Osteoblast (primary cell): ENCODE data around the gene GABRG3. TPM values are rescaled to one million over a fixed set of nuclear protein-coding genes. Genes with fewer than 3 reads are reported as not detected.

Experiments
- DNase-seq: peaks from one replicate; pipeline ENCODE4 v3.0.0; 2011; ENCODE audit warnings: low spot score, mixed read lengths; ENCODE audit not compliant: insufficient read length; ENCODE audit errors: missing footprints
- H2AFZ ChIP-seq: 2 replicates; pipeline ENCODE4 v1.6.0; 2011; ENCODE audit warnings: mild to moderate bottlenecking, low read length
- H3K27ac ChIP-seq: 2 replicates; pipeline ENCODE4 v1.5.1; 2011; ENCODE audit warnings: mild to moderate bottlenecking, low read depth, low read length, moderate library complexity
- H3K27me3 ChIP-seq: 2 replicates; pipeline ENCODE4 v1.6.0; 2012; ENCODE audit warnings: mild to moderate bottlenecking, control low read depth, inconsistent platforms, low read length, moderate library complexity; ENCODE audit not compliant: insufficient read depth
- H3K36me3 ChIP-seq: 2 replicates; pipeline ENCODE4 v1.5.1; 2011; ENCODE audit warnings: mild to moderate bottlenecking, low read length, control low read depth, moderate library complexity; ENCODE audit not compliant: insufficient read depth
- H3K4me1 ChIP-seq: 2 replicates; pipeline ENCODE4 v1.5.1; 2011; ENCODE audit warnings: mild to moderate bottlenecking, low read length, control low read depth, moderate library complexity; ENCODE audit not compliant: insufficient read depth
- H3K4me2 ChIP-seq: 2 replicates; pipeline ENCODE4 v1.6.0; 2011; ENCODE audit warnings: mild to moderate bottlenecking, low read length; ENCODE audit not compliant: insufficient read depth
- H3K4me3 ChIP-seq: fragments of 200-600 bp; sonication (generic); 3 replicates; pipeline ENCODE4 v1.5.1; 2012; ENCODE audit warnings: mild to moderate bottlenecking, low read length, inconsistent platforms; ENCODE audit not compliant: insufficient read depth
- H3K79me2 ChIP-seq: 2 replicates; pipeline ENCODE4 v1.6.0; 2012; ENCODE audit warnings: mild to moderate bottlenecking, low read length, control low read depth, inconsistent platforms; ENCODE audit not compliant: insufficient read depth
- H3K9me3 ChIP-seq: 2 replicates; pipeline ENCODE4 v1.5.1; 2011; ENCODE audit warnings: low read depth, low read length, control low read depth
- H4K20me1 ChIP-seq: 2 replicates; pipeline ENCODE4 v1.6.0; 2012; ENCODE audit warnings: mild to moderate bottlenecking, low read length, control low read depth; ENCODE audit not compliant: insufficient read depth
- total RNA-seq: library from RNA; depleted of rRNA; stranded (reverse); fragments of >200 nt; gene quantifications from 2 replicates; pipeline ENCODE4 v1.2.3, GENCODE V29; 2012
- TF ChIP-seq, protein P1 (sequence below): IDR thresholded peaks from 2 replicates; pipeline ENCODE4 v1.5.1; 2011; ENCODE audit warnings: mild to moderate bottlenecking, low read depth, low read length, moderate library complexity; ENCODE audit errors: extremely low read depth

Gene GABRG3
- total RNA-seq, 1 donor: not detected

DNA sequence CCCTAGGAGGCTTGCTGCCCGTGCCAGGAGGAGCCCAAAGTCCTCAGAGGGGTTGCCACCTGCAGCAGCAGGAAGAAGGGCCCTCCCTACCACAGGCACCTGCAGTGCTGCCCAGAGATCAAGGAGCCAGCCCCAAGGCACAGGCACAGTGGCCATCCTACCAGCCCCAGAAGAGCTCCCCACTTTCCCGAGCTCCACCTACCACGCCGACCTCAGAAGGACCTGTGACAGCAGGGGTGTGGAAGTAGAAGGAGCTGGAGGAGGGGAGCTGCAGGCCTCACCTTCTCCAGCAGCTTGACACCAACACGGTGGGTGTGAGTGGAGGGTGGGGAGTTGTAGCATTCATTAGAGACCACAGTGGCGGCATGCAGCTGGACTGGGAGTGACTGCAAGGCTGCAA is 485.8 kb downstream of the GABRG3 start:
- Histone ChIP-seq H3K4me2 (no peak overlapping the region), H3K9me3 (no peaks in the 10 kb centered on the region), H3K27me3 (no peaks in the 10 kb centered on the region), H4K20me1 (no peaks in the 10 kb centered on the region), H3K36me3 (no peaks in the 10 kb centered on the region), H2AFZ (no peak overlapping the region), H3K4me3 (no peak overlapping the region), H3K79me2 (no peaks in the 10 kb centered on the region), H3K4me1 (peaks cover 2% of the 10 kb centered on the region), H3K27ac (no peak overlapping the region)
- TF ChIP-seq, protein P1, sequence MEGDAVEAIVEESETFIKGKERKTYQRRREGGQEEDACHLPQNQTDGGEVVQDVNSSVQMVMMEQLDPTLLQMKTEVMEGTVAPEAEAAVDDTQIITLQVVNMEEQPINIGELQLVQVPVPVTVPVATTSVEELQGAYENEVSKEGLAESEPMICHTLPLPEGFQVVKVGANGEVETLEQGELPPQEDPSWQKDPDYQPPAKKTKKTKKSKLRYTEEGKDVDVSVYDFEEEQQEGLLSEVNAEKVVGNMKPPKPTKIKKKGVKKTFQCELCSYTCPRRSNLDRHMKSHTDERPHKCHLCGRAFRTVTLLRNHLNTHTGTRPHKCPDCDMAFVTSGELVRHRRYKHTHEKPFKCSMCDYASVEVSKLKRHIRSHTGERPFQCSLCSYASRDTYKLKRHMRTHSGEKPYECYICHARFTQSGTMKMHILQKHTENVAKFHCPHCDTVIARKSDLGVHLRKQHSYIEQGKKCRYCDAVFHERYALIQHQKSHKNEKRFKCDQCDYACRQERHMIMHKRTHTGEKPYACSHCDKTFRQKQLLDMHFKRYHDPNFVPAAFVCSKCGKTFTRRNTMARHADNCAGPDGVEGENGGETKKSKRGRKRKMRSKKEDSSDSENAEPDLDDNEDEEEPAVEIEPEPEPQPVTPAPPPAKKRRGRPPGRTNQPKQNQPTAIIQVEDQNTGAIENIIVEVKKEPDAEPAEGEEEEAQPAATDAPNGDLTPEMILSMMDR: no peak
- no peak for DNase-seq

DNA sequence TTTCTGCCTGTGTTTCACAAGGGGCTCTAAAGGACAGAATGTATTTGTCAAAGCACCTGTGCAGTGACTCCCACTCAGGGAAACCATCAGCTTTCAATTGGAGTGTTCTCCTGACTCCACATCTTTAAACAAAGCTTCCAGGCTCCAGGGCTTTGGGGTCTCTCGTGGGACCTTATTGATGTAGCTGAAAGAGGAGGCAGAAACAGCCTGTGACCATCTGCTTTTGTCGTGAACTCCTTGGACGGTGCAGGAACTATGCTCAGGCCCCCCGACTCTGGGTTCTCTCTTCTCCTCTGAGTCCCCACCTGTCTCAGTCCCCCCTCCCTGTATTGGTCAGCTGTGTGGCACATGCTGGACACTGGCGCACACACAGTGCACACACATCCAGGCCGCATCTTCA is 486.8 kb downstream of the GABRG3 start:
- no peaks in the 10 kb centered on the region for H3K36me3 ChIP-seq
- no peak overlapping the region for H3K27ac ChIP-seq
- no peak overlapping the region for H2AFZ ChIP-seq
- DNase-seq: no peak
- H4K20me1 ChIP-seq: no peaks in the 10 kb centered on the region
- H3K9me3 ChIP-seq: no peaks in the 10 kb centered on the region
- peaks cover 2% of the 10 kb centered on the region for H3K4me1 ChIP-seq
- H3K4me3 ChIP-seq: no peak overlapping the region
- TF ChIP-seq, protein P1: no peak
- no peaks in the 10 kb centered on the region for H3K27me3 ChIP-seq
- H3K4me2 ChIP-seq: no peak overlapping the region
- no peaks in the 10 kb centered on the region for H3K79me2 ChIP-seq

DNA sequence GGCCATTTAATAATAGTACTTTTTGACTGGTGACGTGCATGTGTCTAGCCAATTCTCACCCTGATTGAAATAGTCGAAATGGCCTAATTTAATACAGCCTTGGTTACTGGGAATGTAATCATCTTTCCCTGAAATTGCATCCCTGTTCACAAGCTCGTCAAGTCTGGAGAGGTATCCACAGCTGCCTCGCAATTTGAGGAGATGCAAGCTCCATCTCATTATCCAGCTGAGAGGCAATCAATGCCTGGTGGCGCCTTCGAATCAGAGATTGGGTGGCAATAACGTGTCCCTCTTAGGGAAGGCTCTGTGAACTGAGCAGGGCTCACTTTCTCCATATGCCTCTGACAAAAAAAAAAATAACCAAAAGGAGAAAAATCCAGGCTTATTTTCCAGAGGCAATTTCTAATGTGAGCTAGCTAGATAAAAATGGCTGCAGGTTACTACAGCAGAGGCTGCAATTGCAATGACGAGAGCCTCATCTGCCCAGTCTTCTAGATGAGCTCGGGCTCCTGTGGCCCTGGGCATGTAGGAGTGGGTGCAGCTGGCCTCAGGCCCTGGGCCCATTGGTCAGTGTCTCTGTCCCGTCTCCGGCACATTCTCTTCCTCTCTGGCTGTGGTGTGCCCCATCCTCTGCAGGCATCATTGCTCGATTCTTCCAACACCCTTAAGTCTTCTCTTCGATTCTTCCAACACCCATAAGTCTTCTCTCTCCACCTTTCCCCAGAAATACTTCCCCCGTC is 487.5 kb downstream of the GABRG3 start:
- TF ChIP-seq, protein P1: no peak
- Histone ChIP-seq H3K79me2 (no peaks in the 10 kb centered on the region), H3K36me3 (no peaks in the 10 kb centered on the region), H3K9me3 (no peaks in the 10 kb centered on the region), H4K20me1 (no peaks in the 10 kb centered on the region), H3K4me2 (no peak overlapping the region), H2AFZ (no peak overlapping the region), H3K27ac (no peak overlapping the region), H3K27me3 (no peaks in the 10 kb centered on the region), H3K4me3 (no peak overlapping the region), H3K4me1 (peaks cover 2% of the 10 kb centered on the region)
- no peak for DNase-seq

DNA sequence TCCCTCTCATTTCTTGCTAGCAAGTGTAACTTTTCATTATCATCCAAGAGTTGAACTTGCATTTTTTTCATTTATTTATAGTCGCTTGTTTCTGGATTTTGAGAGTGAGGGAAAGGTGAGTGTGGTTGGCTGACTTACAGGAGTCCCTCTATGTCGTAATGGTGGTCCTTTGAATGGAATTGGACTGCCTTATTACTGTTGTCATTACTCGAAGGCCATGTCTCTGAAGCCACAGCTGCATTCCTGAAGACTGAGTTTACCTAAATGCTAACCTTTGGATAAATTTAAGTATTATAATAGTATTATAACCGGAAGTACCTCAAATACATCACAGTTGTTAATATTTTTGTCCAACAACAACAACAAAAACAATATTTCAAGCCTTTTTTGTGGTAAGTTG is 488.9 kb downstream of the GABRG3 start:
- H3K27me3 ChIP-seq: no peaks in the 10 kb centered on the region
- no peak overlapping the region for H2AFZ ChIP-seq
- no peaks in the 10 kb centered on the region for H3K4me1 ChIP-seq
- no peak for DNase-seq
- no peaks in the 10 kb centered on the region for H3K79me2 ChIP-seq
- TF ChIP-seq, protein P1: no peak
- no peaks in the 10 kb centered on the region for H4K20me1 ChIP-seq
- no peak overlapping the region for H3K4me3 ChIP-seq
- no peaks in the 10 kb centered on the region for H3K9me3 ChIP-seq
- no peak overlapping the region for H3K4me2 ChIP-seq
- H3K36me3 ChIP-seq: no peaks in the 10 kb centered on the region
- H3K27ac ChIP-seq: no peak overlapping the region
